ENCODE data around the gene NMRAL1. TPM values are rescaled to one million over a fixed set of nuclear protein-coding genes. Genes with fewer than 3 reads are reported as not detected.

Gene NMRAL1
- total RNA-seq, 2 donors from 2014 or later: 56.9 to 75.2 TPM

DNA sequence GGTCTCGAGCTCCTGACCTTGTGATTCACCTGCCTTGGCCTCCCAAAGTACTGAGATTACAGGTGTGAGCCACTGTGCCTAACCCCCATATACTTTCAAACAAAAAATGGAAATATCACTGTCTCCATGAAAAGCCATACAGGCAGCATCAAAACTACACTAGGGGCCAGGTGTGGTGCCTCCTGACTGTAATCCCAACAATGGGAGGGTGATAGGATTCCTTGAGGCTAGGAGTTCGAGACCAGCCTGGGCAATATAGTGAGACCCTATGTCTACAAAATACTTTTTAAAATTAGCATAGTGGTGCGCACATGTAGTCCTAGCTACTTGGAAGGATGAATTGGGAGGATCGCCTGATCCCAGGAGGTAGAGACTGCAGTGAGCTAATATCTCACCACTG, 17.5 kb upstream of the NMRAL1 start:
- H3K4me3 Mint-ChIP-seq: no peak overlapping the region
- no peak overlapping the region for H3K9ac ChIP-seq (ENCODE audit: extremely low read depth, low read length, poor library complexity, severe bottlenecking)
- peaks cover 2% of the 10 kb centered on the region for H3K4me1 Mint-ChIP-seq
- H3K9me3 ChIP-seq (ENCODE audit: control insufficient read depth, low read length): no peaks in the 10 kb centered on the region
- peak overlapping the region; percentile 39 for H3K27ac Mint-ChIP-seq
- 90 to 96% methylated on average over 2 to 4 of the region's 4 CpGs for WGBS, 2 experiments (ENCODE audit: insufficient coverage in 1 of 2, insufficient read length in 1 of 2)
- H3K4me1 ChIP-seq (ENCODE audit: control insufficient read depth, insufficient read depth, low read length): no peaks in the 10 kb centered on the region
- H3K9me3 Mint-ChIP-seq: no peaks in the 10 kb centered on the region
- no peak for DNase-seq
- no peak overlapping the region for H3K27ac ChIP-seq (ENCODE audit: low read depth, low read length)
- no peaks in the 10 kb centered on the region for H3K27me3 Mint-ChIP-seq (ENCODE audit: insufficient read depth)
- H3K27me3 ChIP-seq (ENCODE audit: control insufficient read depth, insufficient read depth, low read length, poor library complexity, severe bottlenecking): no peaks in the 10 kb centered on the region
- TF ChIP-seq, protein P1, sequence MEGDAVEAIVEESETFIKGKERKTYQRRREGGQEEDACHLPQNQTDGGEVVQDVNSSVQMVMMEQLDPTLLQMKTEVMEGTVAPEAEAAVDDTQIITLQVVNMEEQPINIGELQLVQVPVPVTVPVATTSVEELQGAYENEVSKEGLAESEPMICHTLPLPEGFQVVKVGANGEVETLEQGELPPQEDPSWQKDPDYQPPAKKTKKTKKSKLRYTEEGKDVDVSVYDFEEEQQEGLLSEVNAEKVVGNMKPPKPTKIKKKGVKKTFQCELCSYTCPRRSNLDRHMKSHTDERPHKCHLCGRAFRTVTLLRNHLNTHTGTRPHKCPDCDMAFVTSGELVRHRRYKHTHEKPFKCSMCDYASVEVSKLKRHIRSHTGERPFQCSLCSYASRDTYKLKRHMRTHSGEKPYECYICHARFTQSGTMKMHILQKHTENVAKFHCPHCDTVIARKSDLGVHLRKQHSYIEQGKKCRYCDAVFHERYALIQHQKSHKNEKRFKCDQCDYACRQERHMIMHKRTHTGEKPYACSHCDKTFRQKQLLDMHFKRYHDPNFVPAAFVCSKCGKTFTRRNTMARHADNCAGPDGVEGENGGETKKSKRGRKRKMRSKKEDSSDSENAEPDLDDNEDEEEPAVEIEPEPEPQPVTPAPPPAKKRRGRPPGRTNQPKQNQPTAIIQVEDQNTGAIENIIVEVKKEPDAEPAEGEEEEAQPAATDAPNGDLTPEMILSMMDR (conservative IDR thresholded peaks at IDR 0.05): no peak
- H3K36me3 Mint-ChIP-seq (ENCODE audit: low read depth): peaks cover 4% of the 10 kb centered on the region
- no peak overlapping the region for H3K4me3 ChIP-seq (ENCODE audit: low read length)
- peaks cover 8% of the 10 kb centered on the region for H3K36me3 ChIP-seq (ENCODE audit: control insufficient read depth, insufficient read depth, low read length)

DNA sequence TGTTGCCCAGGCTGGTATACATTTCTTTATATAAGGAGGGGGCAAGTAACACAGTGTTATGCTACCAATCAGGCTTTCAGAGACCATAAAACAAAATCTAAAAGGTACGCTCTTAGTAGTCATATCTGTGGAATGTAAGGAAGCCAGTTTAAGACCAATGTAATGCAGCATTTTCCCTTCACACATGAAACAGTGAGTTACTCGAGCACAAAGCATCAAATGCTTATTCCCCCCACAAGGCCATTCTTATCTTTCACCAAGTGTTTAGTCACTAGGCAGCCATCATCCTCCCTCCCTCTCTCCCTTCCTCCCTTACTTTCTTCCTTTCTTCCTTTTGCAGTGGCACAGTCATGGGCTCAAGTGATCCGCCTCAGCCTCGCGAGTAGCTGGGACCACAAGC, 14.6 kb upstream of the NMRAL1 start:
- Mint-ChIP-seq H3K9me3 (no peaks in the 10 kb centered on the region), H3K27ac (no peak overlapping the region), H3K4me3 (no peak overlapping the region), H3K4me1 (peaks cover 8% of the 10 kb centered on the region), H3K36me3 (ENCODE audit: low read depth) (peaks cover 7% of the 10 kb centered on the region), H3K27me3 (ENCODE audit: insufficient read depth) (no peaks in the 10 kb centered on the region)
- Histone ChIP-seq H3K4me1 (ENCODE audit: control insufficient read depth, insufficient read depth, low read length) (no peaks in the 10 kb centered on the region), H3K4me3 (ENCODE audit: low read length) (no peak overlapping the region), H3K27me3 (ENCODE audit: control insufficient read depth, insufficient read depth, low read length, poor library complexity, severe bottlenecking) (no peaks in the 10 kb centered on the region), H3K9me3 (ENCODE audit: control insufficient read depth, low read length) (no peaks in the 10 kb centered on the region), H3K36me3 (ENCODE audit: control insufficient read depth, insufficient read depth, low read length) (peaks cover 14% of the 10 kb centered on the region), H3K9ac (ENCODE audit: extremely low read depth, low read length, poor library complexity, severe bottlenecking) (no peak overlapping the region), H3K27ac (ENCODE audit: low read depth, low read length) (no peak overlapping the region)
- 97% methylated on average over 2 to 4 of the region's 5 CpGs for WGBS, 2 experiments (ENCODE audit: insufficient coverage in 1 of 2, insufficient read length in 1 of 2)
- DNase-seq: no peak
- TF ChIP-seq, protein P1 (conservative IDR thresholded peaks at IDR 0.05): no peak

DNA sequence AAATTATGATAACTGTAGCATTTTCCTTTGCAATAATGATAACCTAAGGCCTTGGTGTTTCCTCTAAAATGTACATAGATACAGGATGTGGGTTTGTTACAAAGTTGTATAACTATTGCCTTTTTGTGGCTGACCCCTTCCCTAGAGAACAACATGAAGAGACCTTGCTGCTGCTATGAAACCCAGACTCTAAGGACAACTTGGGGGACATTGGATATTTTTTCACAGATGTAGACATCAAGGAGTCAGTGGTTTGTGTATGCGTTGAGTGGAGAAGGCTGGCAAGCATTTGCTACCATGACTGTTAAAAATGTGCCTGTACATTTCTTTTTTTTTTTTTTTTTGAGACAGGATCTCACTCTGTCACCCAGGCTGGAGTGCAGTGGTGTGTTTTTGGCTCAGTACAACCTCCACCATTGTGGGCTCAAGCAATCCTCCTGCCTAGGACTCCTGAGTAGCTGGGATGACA, 14.1 kb upstream of the NMRAL1 start:
- 93% methylated on average over 1 of the region's 1 CpG; no CpG with 5 or more reads in 1 of the 2 experiments for WGBS, 2 experiments (ENCODE audit: insufficient coverage in 1 of 2, insufficient read length in 1 of 2)
- no peak overlapping the region for H3K27ac ChIP-seq (ENCODE audit: low read depth, low read length)

More for the DNA sequence above, 14.1 kb upstream of the NMRAL1 start:
- DNase-seq: no peak
- H3K36me3 ChIP-seq (ENCODE audit: control insufficient read depth, insufficient read depth, low read length): peaks cover 14% of the 10 kb centered on the region
- H3K9me3 ChIP-seq (ENCODE audit: control insufficient read depth, low read length): no peaks in the 10 kb centered on the region
- Mint-ChIP-seq H3K27me3 (ENCODE audit: insufficient read depth) (no peaks in the 10 kb centered on the region), H3K27ac (no peak overlapping the region), H3K4me1 (peaks cover 8% of the 10 kb centered on the region), H3K36me3 (ENCODE audit: low read depth) (peaks cover 10% of the 10 kb centered on the region), H3K4me3 (no peak overlapping the region), H3K9me3 (no peaks in the 10 kb centered on the region)
- H3K9ac ChIP-seq (ENCODE audit: extremely low read depth, low read length, poor library complexity, severe bottlenecking): no peak overlapping the region
- no peaks in the 10 kb centered on the region for H3K27me3 ChIP-seq (ENCODE audit: control insufficient read depth, insufficient read depth, low read length, poor library complexity, severe bottlenecking)
- H3K4me1 ChIP-seq (ENCODE audit: control insufficient read depth, insufficient read depth, low read length): no peaks in the 10 kb centered on the region
- TF ChIP-seq, protein P1 (conservative IDR thresholded peaks at IDR 0.05): no peak
- no peak overlapping the region for H3K4me3 ChIP-seq (ENCODE audit: low read length)

Measured in endodermal cell (in vitro differentiated cells).